CD1c-positive myeloid dendritic cell (primary cell): ENCODE measurements around the gene TMEM114.

Experiments used
- DNase-seq: peaks from one replicate; pipeline ENCODE4 v3.0.0-alpha.2; 2016; ENCODE audit errors: extremely low spot score

TMEM114 gene

DNA sequence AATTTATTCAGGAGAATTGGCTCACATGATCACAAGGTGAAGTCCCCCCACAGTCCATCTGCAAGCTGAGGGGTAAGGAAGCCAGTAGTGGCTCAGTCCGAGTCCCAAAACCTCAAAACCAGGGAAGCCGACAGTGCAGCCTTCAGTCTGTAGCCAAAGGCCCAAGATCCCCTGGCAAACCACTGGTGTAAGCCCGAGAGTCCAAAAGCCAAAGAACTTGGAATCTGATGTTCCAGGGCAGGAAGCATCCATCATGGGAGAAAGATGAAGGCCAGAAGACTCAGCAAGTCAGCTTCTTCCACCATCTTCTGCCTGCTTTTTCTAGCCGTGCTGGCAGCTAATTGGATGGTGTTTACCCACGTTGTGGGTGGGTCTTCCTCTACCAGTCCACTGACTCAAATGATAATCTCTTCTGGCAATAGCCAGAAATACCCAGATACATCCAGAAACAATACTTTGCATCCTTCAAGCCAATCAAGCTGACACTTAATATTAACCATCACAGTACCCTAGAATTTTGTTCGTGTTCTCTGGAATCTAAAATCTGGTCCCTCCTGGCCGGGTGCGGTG, 40.4 kb downstream of the TMEM114 start:
- DNase-seq, result no peak

DNA sequence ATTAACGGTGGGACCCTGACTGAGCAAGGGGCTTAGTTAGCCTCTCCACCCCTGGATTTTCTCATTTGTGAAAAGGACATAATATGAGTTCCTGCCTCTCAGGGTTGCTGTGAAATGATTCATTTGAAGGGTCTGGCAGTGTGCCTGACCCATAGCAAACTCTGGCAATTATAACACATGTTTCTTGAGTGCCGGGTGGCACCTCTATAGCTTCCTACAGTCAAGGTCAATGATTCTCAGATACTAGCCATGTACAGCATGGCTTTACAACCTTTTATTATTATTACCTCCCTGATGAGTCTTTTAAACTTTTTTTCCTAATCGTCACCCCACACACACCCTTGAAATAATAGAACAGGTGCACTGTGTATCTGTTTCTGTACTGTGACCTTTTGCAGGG, 42.1 kb downstream of the TMEM114 start:
- DNase-seq, result no peak

DNA sequence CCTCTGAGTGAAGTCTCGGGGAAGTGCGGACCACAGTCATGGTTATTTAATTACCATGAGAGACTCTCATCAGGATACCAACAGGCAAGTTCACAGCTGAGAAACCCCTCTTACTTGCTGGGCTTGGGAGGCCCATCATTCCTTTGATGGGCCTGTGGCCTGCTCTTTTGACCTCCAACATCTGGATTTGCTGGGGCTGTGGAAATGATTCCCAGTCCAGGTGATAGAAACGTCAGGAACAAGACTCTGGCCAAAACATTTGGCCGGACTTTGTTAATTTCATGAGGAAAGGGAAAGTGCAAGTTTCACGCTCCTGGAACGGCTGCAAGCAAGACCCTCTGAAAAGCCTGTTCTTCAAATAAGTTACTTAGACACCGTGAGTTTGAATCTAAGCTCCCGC, 42.5 kb downstream of the TMEM114 start:
- DNase-seq, result no peak

DNA sequence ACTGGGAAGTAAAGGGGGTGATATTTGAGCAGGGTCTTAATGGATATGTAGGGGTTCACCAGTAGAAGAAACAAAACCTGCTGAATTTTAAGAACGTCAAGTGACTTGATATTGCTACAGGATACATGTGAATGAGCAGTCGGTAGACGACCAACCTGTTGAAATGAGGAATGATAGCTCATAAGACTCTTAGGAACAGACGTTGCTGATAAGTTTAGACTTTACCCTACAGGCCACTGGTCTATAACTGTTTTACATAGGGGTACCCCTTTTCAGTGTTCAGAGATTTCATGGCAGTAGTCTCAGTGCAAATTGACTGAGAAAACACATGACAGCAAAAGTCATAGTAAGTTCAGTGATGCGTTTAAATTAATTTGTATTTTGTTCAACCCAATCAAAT, 45.9 kb downstream of the TMEM114 start:
- DNase-seq, result no peak

DNA sequence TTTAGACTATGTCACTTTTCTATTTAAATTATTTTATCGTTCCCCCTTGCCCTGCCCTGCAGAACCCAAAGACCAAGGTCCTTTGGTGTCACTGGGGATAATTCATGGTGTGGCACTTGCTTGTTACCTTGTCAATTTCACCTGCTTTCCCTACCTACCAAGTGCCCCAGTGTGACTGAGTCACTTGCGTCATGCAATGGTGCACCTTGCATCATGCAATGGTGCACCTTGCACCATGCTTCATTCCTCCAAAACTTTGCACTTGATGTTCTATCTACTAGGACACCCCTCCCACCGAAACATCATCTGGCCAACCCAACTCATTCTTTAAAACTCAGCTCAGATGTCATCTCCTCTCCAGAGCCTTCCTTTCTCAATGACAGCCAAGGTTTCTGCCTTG, 47.1 kb downstream of the TMEM114 start:
- no peak for DNase-seq

DNA sequence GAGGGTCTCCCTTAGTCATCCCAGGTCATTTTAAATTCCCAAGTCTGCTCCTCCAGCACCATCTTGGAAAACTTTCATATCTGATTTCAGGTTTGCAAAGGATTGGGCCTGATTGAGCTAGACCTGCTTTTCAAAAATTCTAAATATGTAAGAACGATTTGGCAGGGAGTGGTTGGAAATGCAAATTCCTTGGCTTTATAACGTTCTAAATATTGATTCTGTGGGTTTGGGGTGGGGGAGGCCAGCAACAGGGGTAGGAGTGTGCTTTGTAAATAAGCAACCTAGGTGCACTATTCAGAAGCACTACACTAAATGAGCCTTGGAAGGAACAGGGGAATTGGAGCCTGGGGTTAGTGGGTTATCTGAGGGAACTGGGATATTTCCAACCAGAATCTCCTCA, 47.9 kb downstream of the TMEM114 start:
- no peak for DNase-seq

DNA sequence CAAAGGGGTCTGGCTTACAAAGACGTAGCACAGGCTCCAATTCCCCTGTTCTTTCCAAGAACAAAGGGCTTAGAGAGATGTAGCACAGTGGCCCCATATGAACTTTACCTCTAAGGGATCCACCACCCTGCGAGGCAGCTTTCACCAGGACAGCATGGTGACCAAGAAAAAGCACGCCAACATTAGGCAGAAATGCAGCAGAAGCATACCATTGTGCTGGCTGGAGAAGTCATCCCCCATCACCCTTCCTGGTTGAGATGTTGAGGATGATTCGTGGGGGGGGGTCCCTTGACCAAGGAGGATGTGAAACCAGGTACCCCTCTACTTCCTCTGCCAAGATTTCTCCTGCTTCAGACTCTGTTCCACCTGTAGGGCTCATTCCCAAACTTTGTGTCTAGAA, 48.4 kb downstream of the TMEM114 start:
- DNase-seq, result no peak

DNA sequence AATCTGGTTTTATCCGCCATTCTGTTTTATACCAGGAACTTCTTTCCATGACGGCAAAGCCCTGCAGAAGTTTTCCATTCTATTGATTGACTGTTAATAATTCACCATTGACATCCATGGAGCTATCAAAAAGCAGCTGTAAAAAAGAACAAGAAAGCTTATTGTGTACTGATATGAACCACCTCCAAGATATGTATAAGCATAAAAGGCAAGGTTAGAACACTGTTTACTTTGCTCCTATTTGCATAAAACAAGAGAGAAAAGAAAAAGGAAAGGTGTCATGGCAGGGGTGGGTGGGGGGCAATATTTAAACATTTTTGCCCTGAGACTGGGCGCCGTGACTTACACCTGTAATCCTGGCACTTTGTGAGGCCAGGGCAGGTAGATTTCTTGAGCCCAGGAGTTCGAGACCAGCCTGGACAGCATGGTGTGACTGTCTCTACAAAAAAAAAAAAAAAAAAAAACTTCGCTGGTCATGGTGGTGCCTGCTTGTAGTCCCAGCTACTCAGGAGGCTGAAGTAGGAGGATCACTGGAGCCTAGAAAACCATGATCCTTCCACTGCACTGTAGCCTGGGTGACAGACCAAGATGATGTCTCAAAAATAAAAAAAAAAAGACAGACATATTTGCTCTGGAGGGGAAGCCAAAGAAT, 52.5 kb downstream of the TMEM114 start:
- no peak for DNase-seq

DNA sequence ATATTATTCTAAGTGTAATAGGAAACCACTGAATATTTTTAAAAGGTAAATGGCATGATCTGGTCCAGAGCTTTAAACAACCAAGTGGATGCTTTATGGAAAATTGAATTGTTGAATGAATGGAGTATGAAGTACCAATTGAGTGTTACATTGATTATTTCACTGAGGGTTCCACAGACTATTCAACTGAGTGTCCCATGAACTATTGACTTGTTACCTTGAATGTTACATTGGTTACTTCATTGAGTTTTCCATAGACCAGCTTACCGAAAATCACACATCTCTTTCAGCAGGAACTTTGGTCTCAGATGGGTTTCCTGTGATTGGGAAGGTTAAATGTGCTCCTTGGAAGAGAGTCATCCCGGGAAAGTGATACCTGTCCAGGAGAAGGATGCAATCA, 56.8 kb downstream of the TMEM114 start:
- DNase-seq, result no peak

DNA sequence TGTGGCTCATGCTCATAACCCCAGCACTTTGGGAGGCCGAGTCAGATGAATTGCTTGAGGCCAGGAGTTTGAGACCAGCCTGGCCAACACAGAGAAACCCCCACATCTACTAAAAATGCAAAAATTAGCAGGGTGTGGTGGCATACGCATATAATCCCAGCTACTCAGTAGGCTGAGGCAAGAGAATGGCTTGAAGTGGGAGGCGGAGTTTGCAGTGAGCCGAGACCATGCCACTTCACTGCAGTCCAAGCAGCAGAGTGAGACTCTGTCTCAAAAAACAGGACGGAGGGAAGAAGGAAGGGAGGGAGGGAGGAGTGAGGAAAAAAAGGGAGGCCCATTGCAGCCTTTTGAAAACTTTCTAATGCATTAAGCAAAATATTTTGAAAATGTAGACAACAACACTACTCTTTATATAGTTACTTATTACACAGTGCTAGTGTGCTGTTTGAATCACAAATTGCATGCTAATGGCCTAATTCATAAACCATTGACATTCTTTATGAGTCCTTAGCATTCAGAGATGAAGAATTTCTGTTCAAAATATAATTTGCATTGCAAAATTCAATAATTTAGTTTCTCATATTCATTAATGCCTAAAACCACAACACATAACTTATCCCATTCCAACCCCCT, 59.4 kb downstream of the TMEM114 start:
- no peak for DNase-seq

DNA sequence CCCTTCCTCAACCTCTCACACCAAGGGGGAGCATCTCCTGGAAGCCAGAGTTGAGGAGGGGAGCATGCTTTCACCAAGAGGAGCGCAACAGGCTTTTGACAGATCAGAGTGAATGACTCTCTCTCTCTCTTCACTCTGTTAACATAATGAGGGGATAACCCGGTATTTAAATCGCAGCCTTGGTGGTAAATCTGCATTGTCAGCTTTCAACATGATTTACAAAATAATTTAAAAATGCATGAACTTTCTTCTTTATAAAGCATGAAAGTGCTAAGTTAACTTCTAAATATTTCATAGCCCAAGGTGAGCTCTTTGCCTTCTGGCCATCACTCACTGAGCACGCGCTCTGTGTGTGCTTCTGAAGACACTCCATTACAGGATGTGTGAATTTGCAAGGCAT, 61.8 kb downstream of the TMEM114 start:
- no peak for DNase-seq

DNA sequence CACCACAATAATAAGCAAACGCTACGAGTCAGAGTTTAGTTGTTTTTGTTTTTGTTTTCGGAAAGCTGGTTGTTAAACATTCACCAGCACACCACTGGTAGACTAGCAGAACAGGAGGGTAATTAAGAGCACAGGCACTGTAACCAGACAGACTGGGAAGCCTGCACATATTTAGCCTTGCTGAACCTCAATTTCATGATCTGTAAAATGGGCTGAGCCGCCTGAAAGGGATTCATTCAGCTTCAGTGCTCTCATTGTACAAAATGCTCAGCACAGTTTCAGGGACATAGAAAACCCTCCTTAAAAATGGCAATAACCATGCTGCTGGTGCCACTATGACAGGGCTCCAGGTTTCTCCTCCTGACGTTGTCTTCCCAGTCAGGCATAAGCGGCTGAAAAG, 66.4 kb downstream of the TMEM114 start:
- DNase-seq, result no peak

DNA sequence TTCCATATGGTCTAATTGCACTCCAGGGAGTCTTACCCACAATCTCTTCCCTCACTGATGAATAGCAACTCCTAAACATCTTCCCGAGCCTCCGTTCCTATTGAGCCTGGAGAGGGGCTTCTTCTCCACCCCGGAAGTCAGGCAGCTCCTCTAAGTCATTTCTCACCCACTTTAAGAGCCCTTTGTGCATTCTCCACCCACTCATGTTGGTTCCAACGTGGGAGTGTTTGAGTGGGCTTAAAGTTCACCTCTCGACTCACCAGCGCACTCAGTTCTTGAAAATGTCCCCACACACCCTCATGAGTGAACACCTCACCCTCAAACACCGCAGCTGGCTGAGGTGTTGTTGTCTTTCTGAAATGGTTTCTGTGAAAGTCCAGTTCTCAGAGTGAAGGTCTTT, 67.6 kb downstream of the TMEM114 start:
- DNase-seq, result no peak

DNA sequence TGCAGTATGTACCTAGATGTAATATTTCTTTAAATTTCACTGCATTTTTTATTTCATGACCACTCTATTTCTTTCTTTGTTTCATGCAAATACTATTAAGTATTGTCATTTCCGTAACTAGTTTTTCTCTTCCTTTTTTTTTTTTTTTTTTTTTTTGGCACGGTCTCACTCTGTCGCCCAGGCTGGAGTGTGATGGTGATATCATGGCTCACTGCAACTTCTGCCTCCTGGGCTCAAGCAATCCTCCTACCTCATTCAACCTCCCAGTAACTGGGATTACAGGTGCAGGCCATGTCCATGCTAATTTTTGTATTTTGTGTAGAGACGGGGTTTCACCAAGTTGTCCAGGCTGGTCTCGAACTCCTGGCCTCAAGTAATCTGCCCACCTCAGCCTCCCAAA, 70.7 kb downstream of the TMEM114 start:
- no peak for DNase-seq
